Activated gamma-delta T cell (primary cell): ENCODE data around the gene TDRD3.
"Not testable (repeated sequence)": the region's sequence is repeated elsewhere in the genome, so short reads cannot be mapped to it uniquely, and the experiment has no call there.

Experiments used
- DNase-seq: peaks from one replicate; lab custom pipeline; 2025; lab: John Stamatoyannopoulos, UW
- total RNA-seq, 2 donors: gene quantifications; one replicate each; lab custom pipeline; 2026; lab: John Stamatoyannopoulos, UW

TDRD3 gene
- total RNA-seq = 49.8 to 51.7 reads per million in 2 donors

- peak; percentile 65 for DNase-seq
These were observed at the start of gene TDRD3 for GRCh38 chr13:60396783-60397703. TDRD3 (plus strand) TSS chr13:60397220; CDS start chr13:60397365, 145 bp downstream.

GRCh38 chr13:60347690-60348089, 49.3 kb upstream of the TDRD3 start:
- no peak for DNase-seq

GRCh38 chr13:60348097-60348496, 48.9 kb upstream of the TDRD3 start:
- no peak for DNase-seq

DNA sequence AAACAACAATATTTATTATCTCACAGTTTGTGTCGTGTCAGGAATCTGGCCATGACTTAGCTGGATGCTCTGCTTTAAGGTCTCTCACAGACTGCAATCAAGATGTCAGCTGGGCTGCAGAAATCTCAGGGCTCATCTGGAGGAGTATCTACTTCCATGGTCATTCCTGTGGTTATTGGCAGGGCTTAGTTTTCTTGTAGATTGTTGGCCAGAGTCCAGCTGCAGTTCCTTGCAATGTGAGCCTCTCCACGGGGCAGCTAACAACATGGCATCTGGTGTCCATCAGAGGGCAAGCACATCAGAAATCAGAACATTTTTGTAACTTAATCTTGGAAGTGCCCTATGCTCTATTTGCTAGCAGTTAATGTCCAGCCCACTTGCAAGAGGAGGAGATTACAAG, 45.7 kb upstream of the TDRD3 start:
- no peak for DNase-seq

- no peak for DNase-seq
These were observed 45.0 kb upstream of the TDRD3 start for GRCh38 chr13:60351855-60352615.

DNA sequence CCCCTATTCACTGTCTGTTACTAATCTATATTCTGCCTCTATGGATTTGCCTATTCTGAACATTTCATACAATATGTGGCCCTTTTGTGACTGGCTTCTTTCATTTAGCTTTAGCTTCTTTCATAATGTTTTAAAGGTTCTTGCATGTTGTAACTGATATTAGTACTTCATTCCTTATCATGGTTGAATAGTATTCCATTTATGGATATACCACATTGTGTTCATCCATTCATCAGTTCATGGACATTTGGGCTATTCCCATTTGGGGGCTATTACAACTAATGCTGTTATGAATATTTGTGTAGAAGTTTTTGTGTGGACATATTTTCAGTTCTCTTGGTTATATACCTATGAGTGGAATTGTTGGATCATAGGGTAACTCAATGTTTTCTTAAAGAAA, 44.4 kb upstream of the TDRD3 start:
- DNase-seq = no peak

GRCh38 chr13:60355056-60355455, 42.0 kb upstream of the TDRD3 start:
- DNase-seq = no peak

GRCh38 chr13:60356970-60357369, 40.0 kb upstream of the TDRD3 start:
- no peak for DNase-seq

DNA sequence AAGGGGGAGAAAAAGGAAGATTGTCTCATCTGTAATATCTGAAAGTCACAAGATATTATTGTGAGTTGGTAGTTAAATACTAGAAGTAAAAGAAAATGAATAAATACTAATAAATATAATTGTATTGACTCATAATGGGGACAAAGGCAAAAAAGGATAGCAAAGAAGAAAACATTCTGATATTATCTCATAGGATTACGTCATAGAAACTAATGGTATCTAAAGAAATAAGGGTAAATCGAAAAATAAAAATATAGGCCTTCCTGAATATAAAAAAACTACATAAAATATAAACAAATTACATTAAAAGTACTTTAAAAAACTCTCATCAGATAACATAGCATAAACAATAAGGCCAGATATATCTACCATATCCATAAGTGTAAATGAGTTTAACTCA, 38.6 kb upstream of the TDRD3 start:
- DNase-seq = no peak

- no peak for DNase-seq
These were observed 33.7 kb upstream of the TDRD3 start for GRCh38 chr13:60363288-60363687.

DNA sequence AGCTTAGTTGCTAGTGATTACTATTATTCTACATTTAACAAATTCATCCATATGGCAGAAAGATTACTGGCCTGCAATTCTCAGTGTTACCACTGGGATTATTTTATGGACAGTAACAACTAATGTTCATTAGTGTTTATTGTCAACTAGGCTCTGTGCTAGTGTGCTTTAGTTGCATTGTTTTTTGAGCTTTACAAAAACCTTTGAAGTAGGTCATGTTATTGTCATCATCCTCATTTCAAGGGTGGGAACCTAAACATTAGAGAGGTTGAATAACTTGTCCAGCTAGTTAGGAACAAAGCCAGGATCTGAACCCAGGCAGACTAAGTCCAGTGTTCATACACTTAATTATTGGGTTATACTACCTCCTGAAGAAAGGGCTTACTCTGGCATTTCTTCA, 27.8 kb upstream of the TDRD3 start:
- DNase-seq = no peak

- DNase-seq = no peak
These were observed 26.7 kb upstream of the TDRD3 start for GRCh38 chr13:60370343-60370742.

GRCh38 chr13:60372141-60372540, 24.9 kb upstream of the TDRD3 start:
- no peak for DNase-seq

GRCh38 chr13:60379282-60379681, 17.7 kb upstream of the TDRD3 start:
- DNase-seq = not testable (repeated sequence)

DNA sequence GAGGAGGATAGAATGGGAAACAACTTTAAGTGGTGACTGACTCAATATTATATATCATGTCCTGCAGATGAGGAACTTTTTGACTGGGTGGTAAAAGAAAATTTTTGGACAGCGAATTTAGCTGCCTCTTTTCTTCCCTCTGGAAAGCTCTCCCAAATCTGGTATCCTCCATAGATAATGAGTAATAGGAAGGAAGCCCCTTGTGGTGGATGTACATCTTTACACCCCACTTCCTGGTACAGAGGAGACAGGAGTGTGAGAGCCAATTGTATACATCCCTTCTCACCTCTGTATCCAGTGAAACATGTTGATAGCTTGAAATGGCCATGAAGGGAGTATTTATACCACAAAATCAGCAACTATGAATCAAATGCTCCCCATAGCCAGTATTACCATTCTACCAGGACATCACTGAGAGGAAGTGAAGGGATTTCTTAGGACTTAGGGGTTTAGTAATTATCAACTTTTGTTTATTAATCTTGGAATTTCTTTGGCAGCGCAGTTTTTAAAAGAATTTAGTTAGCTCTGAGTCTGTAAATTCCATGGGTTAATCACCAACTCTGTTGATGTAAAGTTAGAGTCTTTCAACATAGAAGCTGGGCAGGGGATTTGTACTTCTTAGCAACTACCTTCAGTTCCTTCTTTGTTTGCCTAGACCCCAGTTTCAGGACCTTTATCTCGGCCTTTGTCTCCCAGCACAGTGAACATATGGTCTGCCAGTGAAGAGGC, 17.0 kb upstream of the TDRD3 start:
- DNase-seq = no peak

GRCh38 chr13:60384911-60385310, 12.1 kb upstream of the TDRD3 start:
- DNase-seq = no peak

GRCh38 chr13:60386250-60386649, 10.8 kb upstream of the TDRD3 start:
- DNase-seq = no peak

DNA sequence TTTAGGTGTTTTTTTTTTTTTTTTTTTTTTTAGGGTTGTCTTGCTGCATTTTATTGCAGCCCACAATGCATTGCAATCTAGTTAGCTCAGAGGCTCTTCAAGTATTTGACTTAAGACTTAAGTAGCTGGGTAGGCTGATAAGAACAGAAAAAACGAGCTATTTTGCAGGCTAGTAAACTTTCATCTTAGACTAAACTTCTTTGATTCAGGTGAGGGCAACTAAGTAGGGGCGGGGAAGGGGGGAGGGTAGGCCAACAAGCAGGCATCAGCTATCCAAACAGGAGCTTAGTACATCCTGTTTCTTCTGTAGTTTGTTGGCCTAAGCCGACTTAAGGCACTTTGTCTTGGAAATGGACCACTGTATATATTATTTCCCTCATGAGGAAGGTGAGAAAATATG, 4.9 kb upstream of the TDRD3 start:
- DNase-seq = no peak

- peak; percentile 78 for DNase-seq
These were observed 843 bp upstream of the TDRD3 start for GRCh38 chr13:60395971-60396782.

DNA sequence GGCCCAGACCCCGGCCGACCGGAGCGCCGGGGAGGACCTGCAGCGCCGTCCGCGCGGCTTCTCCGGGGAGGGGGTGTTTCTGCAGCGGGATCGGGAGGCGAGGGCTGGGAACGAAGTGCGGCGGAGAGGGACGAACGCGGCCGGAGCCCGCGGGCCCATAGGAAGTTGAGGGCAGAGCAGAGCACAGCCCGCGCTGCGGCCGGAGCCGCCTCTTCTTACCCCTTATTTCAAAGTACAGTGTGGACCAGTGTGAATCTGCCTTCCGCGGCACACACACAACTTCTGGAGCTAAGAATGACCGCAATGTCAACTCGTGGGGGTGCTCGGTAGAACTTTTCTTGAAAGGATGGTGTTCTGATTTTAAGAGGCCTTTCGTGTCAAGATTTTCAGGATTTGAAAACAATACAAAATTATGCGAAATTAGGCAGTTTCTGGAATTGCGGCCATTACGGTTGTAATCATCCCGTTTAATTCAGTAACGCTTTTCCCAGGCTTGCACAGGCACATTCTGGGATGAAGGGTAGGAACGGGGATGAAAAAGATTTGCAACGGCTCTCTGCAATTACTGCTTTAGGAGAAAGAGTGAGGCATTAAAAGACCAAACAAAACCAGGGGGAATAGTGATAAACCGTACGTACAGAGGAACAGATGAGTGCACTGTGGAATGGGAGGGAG, 821 bp downstream of the TDRD3 start:
- no peak for DNase-seq

GRCh38 chr13:60398379-60398891, 1.4 kb downstream of the TDRD3 start:
- DNase-seq = no peak
